Naive thymus-derived CD4-positive, alpha-beta T cell (primary cell): ENCODE measurements around the gene COPE. TPM values are rescaled to one million over a fixed set of nuclear protein-coding genes. Genes with fewer than 3 reads are reported as not detected.

Experiments
- ATAC-seq: fragments of 150-1000 bp; cut with Tn5 transposase; 2 replicates; pipeline ENCODE4 v1.10.0; 2021; ENCODE audit warnings: mild to moderate bottlenecking, moderate library complexity
- CTCF ChIA-PET: fragments of 350-600 bp; sonication (Branson Sonifier 250); formaldehyde crosslinking; loops from one replicate; lab custom pipeline; 2021; ENCODE audit warnings: antibody characterized with exemption; lab: Charles Lee
- POLR2A ChIA-PET: fragments of 350-600 bp; sonication (Branson Sonifier 250); formaldehyde crosslinking; loops from one replicate; lab custom pipeline; 2021; ENCODE audit warnings: antibody characterized with exemption, inconsistent platforms; lab: Charles Lee
- DNase-seq, 9 donors: peaks; one replicate each; pipeline versions ENCODE4 v3.0.0 to v3.0.0-alpha.2; 2020 to 2022; ENCODE audit warnings: mixed read lengths in 1 of 9
- H3K27ac ChIP-seq: one replicate; pipeline ENCODE4 v1.7.0; 2013; ENCODE audit warnings: mild to moderate bottlenecking, low read depth, low read length, moderate library complexity
- H3K27me3 ChIP-seq, 2 donors: one replicate each; pipeline ENCODE4 v1.7.0; 2013; ENCODE audit warnings: low read length in 2 of 2, mild to moderate bottlenecking in 2 of 2, moderate library complexity in 2 of 2; ENCODE audit not compliant: control insufficient read depth in 2 of 2, insufficient read depth in 2 of 2
- H3K36me3 ChIP-seq, 3 experiments: 1 replicate in 2 of 3; 2 replicates in 1 of 3; pipeline ENCODE4 v1.7.0; 2013; ENCODE audit warnings: low read length in 3 of 3, mild to moderate bottlenecking in 3 of 3, moderate library complexity in 1 of 3; ENCODE audit not compliant: insufficient read depth in 3 of 3, control insufficient read depth in 2 of 3
- H3K4me1 ChIP-seq, 2 donors: one replicate each; pipeline ENCODE4 v1.7.0; 2013; ENCODE audit warnings: low read length in 2 of 2, mild to moderate bottlenecking in 2 of 2, moderate library complexity in 1 of 2; ENCODE audit not compliant: control insufficient read depth in 2 of 2, insufficient read depth in 2 of 2
- H3K4me3 ChIP-seq: 2 replicates; pipeline ENCODE4 v1.7.0; 2013; ENCODE audit warnings: mild to moderate bottlenecking, low read length
- H3K9me3 ChIP-seq, 3 experiments: 1 replicate in 2 of 3; 2 replicates in 1 of 3; pipeline ENCODE4 v1.7.0; 2013; ENCODE audit warnings: low read length in 3 of 3; ENCODE audit not compliant: control insufficient read depth in 2 of 3
- H3K27ac Mint-ChIP-seq, 9 donors: one replicate each; pipeline ENCODE4 v1.8.0; 2020 to 2022; ENCODE audit warnings: mixed read lengths in 9 of 9, mild to moderate bottlenecking in 8 of 9, moderate library complexity in 5 of 9, inconsistent platforms in 2 of 9
- H3K27me3 Mint-ChIP-seq, 5 donors: one replicate each; pipeline ENCODE4 v1.8.0; 2021 to 2022; ENCODE audit warnings: mixed read lengths in 5 of 5, mild to moderate bottlenecking in 1 of 5
- H3K36me3 Mint-ChIP-seq, 5 donors: one replicate each; pipeline ENCODE4 v1.8.0; 2020 to 2022; ENCODE audit warnings: mixed read lengths in 5 of 5, mild to moderate bottlenecking in 3 of 5, inconsistent platforms in 1 of 5
- H3K4me1 Mint-ChIP-seq, 7 donors: one replicate each; pipeline ENCODE4 v1.8.0; 2020 to 2022; ENCODE audit warnings: mixed read lengths in 7 of 7, mild to moderate bottlenecking in 3 of 7, inconsistent platforms in 1 of 7
- H3K4me3 Mint-ChIP-seq, 10 donors: one replicate each; pipeline ENCODE4 v1.8.0; 2020 to 2022; ENCODE audit warnings: mild to moderate bottlenecking in 10 of 10, mixed read lengths in 10 of 10, moderate library complexity in 6 of 10, inconsistent platforms in 2 of 10
- H3K9me3 Mint-ChIP-seq, 11 donors: one replicate each; pipeline ENCODE4 v1.8.0; 2020 to 2022; ENCODE audit warnings: mixed read lengths in 11 of 11, mild to moderate bottlenecking in 4 of 11, inconsistent platforms in 1 of 11, moderate library complexity in 1 of 11
- intact Hi-C, 2 donors: fragments of 100-400 bp; cut with micrococcal nuclease; formaldehyde crosslinking; loops; one replicate each; pipeline ENCODE4 v1.15.1; 2023
- polyA plus RNA-seq, 2 donors: library from polyadenylated mRNA; unstranded; fragments of 300-500 nt; fragmentation: Illumina TruSeq; gene quantifications; one replicate each; pipeline ENCODE4 v1.2.3, GENCODE V29; 2021
- total RNA-seq, 6 experiments: library from RNA in 5 of 6; stranded (reverse) in 5 of 6; gene quantifications; 1 replicate in 5 of 6; 2 replicates in 1 of 6; pipeline ENCODE4 v1.2.3 and lab custom pipeline; 2021 to 2026

COPE gene
- total and polyA plus RNA-seq, 7 experiments from 2014 or later, result 124 to 283 (median 182) TPM

DNA sequence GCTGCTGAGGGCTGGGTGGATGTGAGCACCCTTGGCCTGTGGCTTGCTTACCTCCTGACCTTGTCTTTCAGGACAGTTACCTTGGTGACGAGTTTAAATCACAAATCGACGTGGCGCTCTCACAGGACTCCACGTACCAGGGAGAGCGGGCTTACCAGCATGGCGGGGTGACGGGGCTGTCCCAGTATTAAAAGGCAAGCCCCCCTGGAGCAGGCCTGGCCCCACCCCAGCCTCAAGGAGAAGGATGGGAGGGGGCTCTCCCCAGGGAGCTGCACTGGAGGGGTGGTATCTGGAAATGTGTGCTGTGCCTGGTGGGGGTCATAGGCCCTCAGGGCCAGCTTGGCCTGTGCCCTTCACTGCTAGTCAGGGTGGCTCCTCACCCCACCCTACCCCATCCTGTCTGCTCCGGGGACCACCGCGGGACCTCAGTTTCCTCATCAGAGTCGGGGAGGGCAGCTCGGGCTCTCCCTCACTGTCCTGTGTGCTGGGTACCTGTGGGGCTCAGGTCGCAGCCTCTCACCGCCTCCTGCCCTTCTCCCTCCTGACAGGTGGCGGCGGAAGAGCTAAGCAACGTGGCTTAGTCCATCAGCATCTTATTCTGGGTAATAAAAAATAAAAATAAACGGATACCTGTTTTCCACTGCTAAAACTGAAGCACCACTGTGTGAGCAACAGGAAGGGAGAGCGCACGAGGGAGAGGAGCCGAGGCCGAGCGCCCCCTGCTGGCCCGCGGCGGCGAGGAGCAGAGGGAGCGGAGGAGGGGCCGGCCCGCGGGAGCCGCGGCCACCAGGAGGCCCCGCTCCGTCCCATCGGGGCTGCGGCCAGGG is 53.0 kb downstream of the COPE start:
- no peak overlapping the region for H3K4me3 Mint-ChIP-seq
- intact Hi-C loops, result loop anchor here (1.0 to 5.0 kb wide), 3 partner anchors 272 to 414 kb away; no protein-coding TSS in a partner anchor
- Histone ChIP-seq H3K4me1 (no peaks in the 10 kb centered on the region), H3K36me3 (peaks cover 5 to 70% (median 14%) of the 10 kb centered on the region in 3 experiments), H3K27me3 (no peaks in the 10 kb centered on the region), H3K9me3 (no peaks in the 10 kb centered on the region), H3K4me3 (no peak overlapping the region), H3K27ac (no peak overlapping the region)
- peaks cover 0 to 2% (median 0%) of the 10 kb centered on the region in 11 donors for H3K9me3 Mint-ChIP-seq
- peak; percentile 36 to 78 (median 60) for DNase-seq
- peaks cover 0 to 6% (median 4%) of the 10 kb centered on the region in 5 donors for H3K27me3 Mint-ChIP-seq
- POLR2A ChIA-PET, result no interaction called here
- peaks cover 0 to 38% (median 7%) of the 10 kb centered on the region in 5 donors for H3K36me3 Mint-ChIP-seq
- peak; percentile 89 for ATAC-seq
- peaks cover 0 to 8% (median 7%) of the 10 kb centered on the region in 7 donors for H3K4me1 Mint-ChIP-seq
- H3K27ac Mint-ChIP-seq, result peak overlapping the region in 1 of 9 donors; percentile 69
- CTCF ChIA-PET, result interaction anchor here (1.5 to 1.8 kb wide), 3 partner anchors 19 to 346 kb away, joined by 3 to 6 read pairs (median 6); partner anchors contain the start of gene REX1BD

DNA sequence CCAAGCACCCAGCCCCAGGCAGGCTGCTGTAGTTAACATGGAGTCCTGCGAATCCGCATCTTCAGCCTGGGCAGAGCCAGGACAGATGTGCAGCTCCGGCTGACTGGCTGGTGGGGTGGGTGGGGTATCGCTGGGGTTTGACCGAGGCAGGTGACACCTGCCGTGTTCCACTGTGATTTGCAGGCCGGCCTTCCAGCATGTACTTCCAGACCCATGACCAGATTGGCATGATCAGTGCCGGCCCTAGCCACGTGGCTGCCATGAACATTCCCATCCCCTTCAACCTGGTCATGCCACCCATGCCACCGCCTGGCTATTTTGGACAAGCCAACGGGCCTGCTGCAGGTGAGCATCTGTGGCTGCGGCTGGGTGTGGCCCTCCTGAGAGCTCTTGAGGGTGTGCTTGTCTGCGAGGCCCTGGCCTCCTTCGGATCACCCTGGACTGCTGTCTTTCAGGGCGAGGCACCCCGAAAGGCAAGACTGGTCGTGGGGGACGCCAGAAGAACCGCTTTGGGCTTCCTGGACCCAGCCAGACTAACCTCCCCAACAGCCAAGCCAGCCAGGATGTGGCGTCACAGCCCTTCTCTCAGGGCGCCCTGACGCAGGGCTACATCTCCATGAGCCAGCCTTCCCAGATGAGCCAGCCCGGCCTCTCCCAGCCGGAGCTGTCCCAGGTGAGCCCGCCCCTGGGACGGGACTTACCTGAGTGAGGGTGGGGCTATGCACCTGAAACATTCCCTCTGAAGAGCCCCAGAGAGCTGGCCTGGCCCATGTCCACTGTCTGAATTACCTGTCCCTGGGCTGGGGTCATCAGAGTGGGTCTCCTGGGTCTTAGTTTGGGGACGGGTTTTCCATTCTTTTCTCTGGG is 53.8 kb downstream of the COPE start:
- peaks cover 13 to 79% (median 14%) of the 10 kb centered on the region in 3 experiments for H3K36me3 ChIP-seq
- H3K27ac ChIP-seq, result no peak overlapping the region
- ChIA-PET POLR2A (no interaction called here), CTCF (interaction anchor here (0.9 to 1.8 kb wide), 2 partner anchors 18 kb away, joined by 4 to 6 read pairs; no protein-coding TSS in a partner anchor)
- no peak overlapping the region for H3K4me3 ChIP-seq
- intact Hi-C loops, result loop anchor here in 1 of 2 donors (5.0 kb wide), 1 partner anchor 413 kb away; no protein-coding TSS in a partner anchor
- no peak for ATAC-seq
- Mint-ChIP-seq H3K4me1 (peaks cover 0 to 4% (median 0%) of the 10 kb centered on the region in 7 donors), H3K9me3 (peaks cover 0 to 2% (median 0%) of the 10 kb centered on the region in 11 donors), H3K27me3 (no peaks in the 10 kb centered on the region), H3K4me3 (no peak overlapping the region), H3K27ac (peak overlapping the region in 1 of 9 donors; percentile 67), H3K36me3 (peaks cover 5 to 44% (median 7%) of the 10 kb centered on the region in 5 donors)
- no peak for DNase-seq
- no peaks in the 10 kb centered on the region for H3K9me3 ChIP-seq
- no peaks in the 10 kb centered on the region for H3K27me3 ChIP-seq
- no peaks in the 10 kb centered on the region for H3K4me1 ChIP-seq

DNA sequence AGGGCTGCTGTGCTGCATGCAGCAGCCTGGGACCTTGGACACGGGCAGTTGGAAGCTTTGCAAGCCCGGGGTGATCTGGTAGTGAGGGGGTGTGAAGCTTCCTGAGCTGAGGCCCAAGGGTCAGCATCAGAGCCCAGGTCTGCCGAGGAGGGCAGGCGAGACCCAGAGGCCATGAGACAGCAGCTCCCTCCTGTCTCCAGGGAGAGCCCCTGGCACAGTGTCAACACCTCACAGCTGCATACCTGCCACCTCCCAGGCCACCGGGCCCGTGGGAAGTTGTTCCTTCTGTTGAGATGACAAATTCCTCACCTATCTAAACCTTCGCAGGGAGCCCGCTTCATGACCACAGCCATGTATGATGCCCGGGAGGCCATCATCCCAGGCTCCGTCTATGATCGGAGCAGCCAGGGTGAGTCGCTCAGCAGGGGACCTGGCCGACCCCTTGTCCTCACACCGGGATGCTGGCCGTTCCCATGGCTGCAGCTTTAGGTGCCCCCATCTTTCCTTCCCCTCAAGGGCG is 55.3 kb downstream of the COPE start:
- DNase-seq (no peak), ATAC-seq (no peak)
- Mint-ChIP-seq H3K36me3 (peaks cover 5 to 44% (median 7%) of the 10 kb centered on the region in 5 donors), H3K4me3 (no peak overlapping the region), H3K4me1 (peaks cover 0 to 4% (median 0%) of the 10 kb centered on the region in 7 donors), H3K9me3 (peaks cover 0 to 2% (median 0%) of the 10 kb centered on the region in 11 donors), H3K27me3 (no peaks in the 10 kb centered on the region), H3K27ac (peak overlapping the region in 1 of 9 donors; percentile 9)
- Histone ChIP-seq H3K27me3 (no peaks in the 10 kb centered on the region), H3K4me1 (no peaks in the 10 kb centered on the region), H3K27ac (no peak overlapping the region), H3K4me3 (no peak overlapping the region), H3K36me3 (peaks cover 14 to 93% (median 15%) of the 10 kb centered on the region in 3 experiments), H3K9me3 (no peaks in the 10 kb centered on the region)
- intact Hi-C loops, result no loop called here
- POLR2A ChIA-PET, result interaction anchor here (0.5 kb wide), 1 partner anchor 1066 kb away, joined by 3 read pairs; no protein-coding TSS in a partner anchor
- CTCF ChIA-PET, result no interaction called here

DNA sequence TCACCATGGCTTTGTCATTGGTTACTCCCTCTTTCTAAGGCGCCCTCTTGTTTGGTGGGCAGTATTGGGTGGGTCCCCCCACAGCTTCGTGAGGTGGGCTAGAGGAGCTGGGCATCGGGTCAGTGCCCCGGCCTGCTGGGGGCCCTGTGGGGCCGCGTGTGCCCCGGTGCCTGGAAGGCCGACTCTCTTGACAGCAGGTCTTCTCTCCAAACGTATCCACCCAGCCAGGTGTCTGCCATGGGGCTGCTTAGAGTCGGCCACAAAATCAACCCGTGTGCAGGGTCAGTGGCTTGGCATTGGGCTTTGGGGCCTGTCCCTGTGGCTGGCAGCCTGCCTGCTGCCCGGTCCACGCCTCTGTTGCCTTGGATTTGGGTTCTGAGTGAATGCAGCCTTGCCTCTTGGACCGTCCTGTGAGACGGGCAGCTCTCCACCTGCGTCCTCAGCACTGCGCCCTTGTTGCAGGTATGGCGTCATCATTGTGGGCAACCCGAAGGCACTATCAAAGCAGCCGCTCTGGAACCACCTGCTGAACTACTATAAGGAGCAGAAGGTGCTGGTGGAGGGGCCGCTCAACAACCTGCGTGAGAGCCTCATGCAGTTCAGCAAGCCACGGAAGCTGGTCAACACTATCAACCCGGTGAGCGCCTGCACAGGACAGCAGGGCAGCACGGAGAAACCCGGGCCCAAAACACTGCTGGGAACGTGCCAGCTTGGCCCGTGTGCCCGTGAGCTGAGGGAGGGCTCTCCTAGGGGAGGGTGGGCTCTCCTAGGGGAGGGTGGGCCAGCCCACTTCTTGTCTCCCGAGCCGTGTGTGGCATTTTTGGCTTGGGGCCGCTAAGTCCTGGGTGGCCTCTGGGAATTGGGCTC is 56.0 kb downstream of the COPE start:
- peaks cover 0 to 4% (median 0%) of the 10 kb centered on the region in 7 donors for H3K4me1 Mint-ChIP-seq
- H3K27me3 Mint-ChIP-seq, result no peaks in the 10 kb centered on the region
- Histone ChIP-seq H3K27ac (no peak overlapping the region), H3K4me1 (no peaks in the 10 kb centered on the region), H3K36me3 (peaks cover 15 to 97% (median 16%) of the 10 kb centered on the region in 3 experiments), H3K4me3 (no peak overlapping the region), H3K9me3 (no peaks in the 10 kb centered on the region), H3K27me3 (no peaks in the 10 kb centered on the region)
- peaks cover 5 to 48% (median 7%) of the 10 kb centered on the region in 5 donors for H3K36me3 Mint-ChIP-seq
- H3K4me3 Mint-ChIP-seq, result no peak overlapping the region
- H3K9me3 Mint-ChIP-seq, result peaks cover 0 to 2% (median 0%) of the 10 kb centered on the region in 11 donors
- ChIA-PET CTCF (no interaction called here), POLR2A (interaction anchor here (0.5 kb wide), 1 partner anchor 1065 kb away, joined by 3 read pairs; no protein-coding TSS in a partner anchor)
- intact Hi-C loops, result no loop called here
- ATAC-seq (no peak), DNase-seq (no peak)
- no peak overlapping the region for H3K27ac Mint-ChIP-seq

DNA sequence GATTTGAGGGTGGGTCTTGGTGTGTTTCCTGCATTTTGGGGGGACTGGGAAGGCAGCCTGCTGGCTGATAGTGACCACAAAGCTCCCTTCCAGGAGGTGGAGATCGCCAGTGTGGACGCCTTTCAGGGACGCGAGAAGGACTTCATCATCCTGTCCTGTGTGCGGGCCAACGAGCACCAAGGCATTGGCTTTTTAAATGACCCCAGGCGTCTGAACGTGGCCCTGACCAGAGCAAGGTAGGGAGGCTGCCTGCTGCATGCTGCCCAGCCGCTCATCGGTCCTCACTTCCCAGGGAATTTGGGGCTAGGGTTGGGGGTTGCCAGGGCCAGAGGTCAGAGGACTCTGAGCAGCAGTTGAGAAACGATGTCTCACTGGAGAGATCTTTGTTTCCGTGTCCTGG is 57.3 kb downstream of the COPE start:
- intact Hi-C loops, result no loop called here
- DNase-seq, result no peak
- no peak overlapping the region for H3K4me3 ChIP-seq
- H3K36me3 ChIP-seq, result peaks cover 10 to 97% (median 15%) of the 10 kb centered on the region in 3 experiments
- peaks cover 5 to 47% (median 7%) of the 10 kb centered on the region in 5 donors for H3K36me3 Mint-ChIP-seq
- peaks cover 0 to 2% (median 0%) of the 10 kb centered on the region in 7 donors for H3K4me1 Mint-ChIP-seq
- H3K4me3 Mint-ChIP-seq, result no peak overlapping the region
- H3K27ac ChIP-seq, result no peak overlapping the region
- ATAC-seq, result no peak
- H3K9me3 Mint-ChIP-seq, result peaks cover 0 to 2% (median 0%) of the 10 kb centered on the region in 11 donors
- ChIA-PET CTCF (no interaction called here), POLR2A (no interaction called here)
- H3K27me3 Mint-ChIP-seq, result no peaks in the 10 kb centered on the region
- no peaks in the 10 kb centered on the region for H3K4me1 ChIP-seq
- H3K27ac Mint-ChIP-seq, result no peak overlapping the region
- no peaks in the 10 kb centered on the region for H3K9me3 ChIP-seq
- H3K27me3 ChIP-seq, result no peaks in the 10 kb centered on the region
